HG03439 (cell line): ENCODE data around the gene OPRM1.

ENCODE experiments used
- ATAC-seq: cut with Tn5 transposase; IDR thresholded peaks from one replicate; pipeline ENCODE4 v1.9.1; 2021; ENCODE audit warnings: mild to moderate bottlenecking, moderate library complexity; ENCODE audit not compliant: unreplicated experiment

Gene OPRM1

GRCh38 chr6:154268486-154268885 lies 229.4 kb downstream of the OPRM1 start:
- ATAC-seq: no peak

- no peak for ATAC-seq
Measured at GRCh38 chr6:154274168-154274567, 235.1 kb downstream of the OPRM1 start.

- ATAC-seq: no peak
Measured at GRCh38 chr6:154276810-154277628, 238.0 kb downstream of the OPRM1 start.

GRCh38 chr6:154277629-154278017 lies 238.6 kb downstream of the OPRM1 start:
- ATAC-seq: no peak

- no peak for ATAC-seq
Measured at GRCh38 chr6:154280521-154280920, 241.5 kb downstream of the OPRM1 start.

GRCh38 chr6:154284313-154284853 lies 245.3 kb downstream of the OPRM1 start:
- no peak for ATAC-seq

- no peak for ATAC-seq
Measured at GRCh38 chr6:154285826-154286225, 246.8 kb downstream of the OPRM1 start.

- ATAC-seq: no peak
Measured at GRCh38 chr6:154289818-154290508, 250.9 kb downstream of the OPRM1 start.

GRCh38 chr6:154292066-154292465 lies 253.0 kb downstream of the OPRM1 start:
- no peak for ATAC-seq

GRCh38 chr6:154292855-154293519 lies 253.9 kb downstream of the OPRM1 start:
- no peak for ATAC-seq

- ATAC-seq: no peak
Measured at GRCh38 chr6:154295733-154296132, 256.7 kb downstream of the OPRM1 start.
